HEK293 (cell line): ENCODE data around the gene PLEKHG2.
A peak's percentile ranks its signal among the peaks of the same experiment; 100 is the strongest.

Experiments used
- BCL11B ChIP-seq: fragments of 450-650 bp; formaldehyde crosslinking; IDR thresholded peaks from 2 replicates; pipeline ENCODE4 v1.5.1; 2016; ENCODE audit warnings: low read depth, missing biosample characterization, missing genetic modification characterization
- BCL6B ChIP-seq: fragments of 450-650 bp; formaldehyde crosslinking; IDR thresholded peaks from 2 replicates; pipeline ENCODE4 v1.5.1; 2017; ENCODE audit warnings: missing biosample characterization, missing genetic modification characterization
- EGR2 ChIP-seq: fragments of 450-650 bp; formaldehyde crosslinking; IDR thresholded peaks from 2 replicates; pipeline ENCODE4 v1.5.1; 2016; ENCODE audit warnings: low read depth, missing biosample characterization, missing genetic modification characterization
- GFI1B ChIP-seq: fragments of 450-650 bp; formaldehyde crosslinking; IDR thresholded peaks from 2 replicates; pipeline ENCODE4 v1.5.1; 2016; ENCODE audit warnings: missing biosample characterization, missing genetic modification characterization
- GLIS1 ChIP-seq: fragments of 450-650 bp; formaldehyde crosslinking; IDR thresholded peaks from 2 replicates; pipeline ENCODE4 v1.5.1; 2016; ENCODE audit warnings: missing biosample characterization, missing genetic modification characterization
- GLIS2 ChIP-seq: fragments of 450-650 bp; formaldehyde crosslinking; IDR thresholded peaks from 2 replicates; pipeline ENCODE4 v1.5.1; 2016; ENCODE audit warnings: missing biosample characterization, missing genetic modification characterization
- HOXA7 ChIP-seq: sonication (generic); formaldehyde crosslinking; IDR thresholded peaks from 2 replicates; pipeline ENCODE4 v1.8.1; 2022; ENCODE audit warnings: missing genetic modification reagents, borderline replicate concordance
- INSM2 ChIP-seq: fragments of 450-650 bp; formaldehyde crosslinking; IDR thresholded peaks from 2 replicates; pipeline ENCODE4 v1.5.1; 2016; ENCODE audit warnings: missing biosample characterization, missing genetic modification characterization
- KLF10 ChIP-seq: fragments of 450-650 bp; IDR thresholded peaks from 2 replicates; pipeline ENCODE4 v1.5.1; 2018; ENCODE audit warnings: missing biosample characterization, mild to moderate bottlenecking, missing genetic modification characterization
- MZF1 ChIP-seq: fragments of 450-650 bp; formaldehyde crosslinking; IDR thresholded peaks from 2 replicates; pipeline ENCODE4 v1.5.1; 2017; ENCODE audit warnings: missing biosample characterization, missing genetic modification characterization, borderline replicate concordance
- YY2 ChIP-seq: fragments of 450-650 bp; formaldehyde crosslinking; IDR thresholded peaks from 2 replicates; pipeline ENCODE4 v1.5.1; 2016; ENCODE audit warnings: missing biosample characterization, missing genetic modification characterization
- ZBTB8A ChIP-seq: fragments of 450-650 bp; formaldehyde crosslinking; IDR thresholded peaks from 2 replicates; pipeline ENCODE4 v1.5.1; 2016; ENCODE audit warnings: missing biosample characterization, missing genetic modification characterization
- ZNF10 ChIP-seq: fragments of 450-650 bp; formaldehyde crosslinking; IDR thresholded peaks from 2 replicates; pipeline ENCODE4 v1.5.1; 2017; ENCODE audit warnings: missing biosample characterization, missing genetic modification characterization
- ZNF138 ChIP-seq: fragments of 450-650 bp; formaldehyde crosslinking; IDR thresholded peaks from 2 replicates; pipeline ENCODE4 v1.5.1; 2016; ENCODE audit warnings: missing biosample characterization, missing genetic modification characterization, borderline replicate concordance
- ZNF19 ChIP-seq: fragments of 450-650 bp; formaldehyde crosslinking; IDR thresholded peaks from 2 replicates; pipeline ENCODE4; 2016; ENCODE audit warnings: missing biosample characterization, missing genetic modification characterization, low read depth
- ZNF223 ChIP-seq: fragments of 450-650 bp; formaldehyde crosslinking; IDR thresholded peaks from 2 replicates; pipeline ENCODE4 v1.5.1; 2016; ENCODE audit warnings: missing biosample characterization, missing genetic modification characterization
- ZNF24 ChIP-seq: fragments of 450-650 bp; formaldehyde crosslinking; IDR thresholded peaks from 2 replicates; pipeline ENCODE4 v1.5.1; 2016; ENCODE audit warnings: missing biosample characterization, missing genetic modification characterization
- ZNF26 ChIP-seq: fragments of 450-650 bp; formaldehyde crosslinking; IDR thresholded peaks from 2 replicates; pipeline ENCODE4 v1.5.1; 2016; ENCODE audit warnings: missing biosample characterization, missing genetic modification characterization
- ZNF274 ChIP-seq, 2 experiments: fragments of 200-500 bp in 1 of 2; fragments of 450-650 bp in 1 of 2; sonication (Bioruptor generic) in 1 of 2; formaldehyde crosslinking in 1 of 2; IDR thresholded peaks; 2 replicates each; pipeline versions ENCODE4 v1.5.1 to v1.6.1; 2014 to 2016; ENCODE audit warnings: borderline replicate concordance in 1 of 2, inconsistent platforms in 1 of 2, low read length in 1 of 2, missing biosample characterization in 1 of 2, missing genetic modification characterization in 1 of 2
- ZNF311 ChIP-seq: fragments of 450-650 bp; formaldehyde crosslinking; IDR thresholded peaks from 2 replicates; pipeline ENCODE4 v1.5.1; 2017; ENCODE audit warnings: missing biosample characterization, missing genetic modification characterization, borderline replicate concordance
- ZNF324 ChIP-seq: fragments of 450-650 bp; formaldehyde crosslinking; IDR thresholded peaks from 2 replicates; pipeline ENCODE4 v1.5.1; 2016; ENCODE audit warnings: missing biosample characterization, missing genetic modification characterization
- ZNF391 ChIP-seq: fragments of 450-650 bp; formaldehyde crosslinking; IDR thresholded peaks from 2 replicates; pipeline ENCODE4 v1.5.1; 2016; ENCODE audit warnings: low read depth, missing biosample characterization, missing genetic modification characterization, borderline replicate concordance
- ZNF394 ChIP-seq: fragments of 450-650 bp; formaldehyde crosslinking; IDR thresholded peaks from 2 replicates; pipeline ENCODE4 v1.5.1; 2016; ENCODE audit warnings: missing biosample characterization, missing genetic modification characterization, mild to moderate bottlenecking, moderate library complexity, borderline replicate concordance
- ZNF530 ChIP-seq: fragments of 450-650 bp; formaldehyde crosslinking; IDR thresholded peaks from 2 replicates; pipeline ENCODE4 v1.5.1; 2016; ENCODE audit warnings: low read depth, missing biosample characterization, missing genetic modification characterization
- ZNF549 ChIP-seq: fragments of 450-650 bp; IDR thresholded peaks from 2 replicates; pipeline ENCODE4 v1.5.1; 2018; ENCODE audit warnings: missing biosample characterization, missing genetic modification characterization, mild to moderate bottlenecking, inconsistent platforms, moderate library complexity
- ZNF580 ChIP-seq: fragments of 450-650 bp; formaldehyde crosslinking; IDR thresholded peaks from 2 replicates; pipeline ENCODE4 v1.5.1; 2016; ENCODE audit warnings: missing biosample characterization, missing genetic modification characterization
- ZNF624 ChIP-seq: fragments of 450-650 bp; formaldehyde crosslinking; IDR thresholded peaks from 2 replicates; pipeline ENCODE4 v1.5.1; 2017; ENCODE audit warnings: missing biosample characterization, missing genetic modification characterization
- ZNF660 ChIP-seq: fragments of 450-650 bp; IDR thresholded peaks from 2 replicates; pipeline ENCODE4 v1.5.1; 2018; ENCODE audit warnings: missing biosample characterization, mild to moderate bottlenecking, missing genetic modification characterization
- ZNF677 ChIP-seq: fragments of 450-650 bp; IDR thresholded peaks from 2 replicates; pipeline ENCODE4 v1.5.0; 2018; ENCODE audit warnings: missing biosample characterization, mild to moderate bottlenecking, missing genetic modification characterization, moderate library complexity
- ZNF692 ChIP-seq: fragments of 450-650 bp; formaldehyde crosslinking; IDR thresholded peaks from 2 replicates; pipeline ENCODE4 v1.5.1; 2016; ENCODE audit warnings: missing biosample characterization, missing genetic modification characterization
- ZNF707 ChIP-seq: fragments of 450-650 bp; formaldehyde crosslinking; IDR thresholded peaks from 2 replicates; pipeline ENCODE4 v1.5.1; 2016; ENCODE audit warnings: missing biosample characterization, missing genetic modification characterization
- ZSCAN5A ChIP-seq: fragments of 450-650 bp; formaldehyde crosslinking; IDR thresholded peaks from 2 replicates; pipeline ENCODE4 v1.5.1; 2016; ENCODE audit warnings: missing biosample characterization, missing genetic modification characterization

Gene PLEKHG2

GRCh38 chr19:39430675-39431593, 18.5 kb downstream of the PLEKHG2 start (continued):
- TF ChIP-seq INSM2 (tag by site-specific recombination) (peak; percentile 56), GLIS2 (tag by site-specific recombination) (peak; percentile 71), GFI1B (peak; percentile 92), ZNF692 (tag by site-specific recombination) (peak; percentile 75; the same call in 1 of the 2 replicates), ZNF549 (tag by site-specific recombination) (no peak), ZNF530 (no peak), ZNF391 (tag by site-specific recombination) (no peak), ZNF138 (tag by site-specific recombination) (no peak), ZNF394 (peak; percentile 41; the same call in 1 of the 2 replicates), ZNF311 (tag by site-specific recombination) (no peak), BCL11B (tag by site-specific recombination) (no peak), ZSCAN5A (no peak), MZF1 (tag by site-specific recombination) (peak; percentile 83; the same call in 1 of the 2 replicates), ZNF580 (no peak), ZNF677 (tag by site-specific recombination) (no peak), HOXA7 (CRISPR knock-in tag) (no peak), GLIS1 (tag by site-specific recombination) (peak; percentile 65), ZNF223 (no peak), ZNF26 (no peak), KLF10 (tag by site-specific recombination) (peak; percentile 54), BCL6B (tag by site-specific recombination) (no peak), ZBTB8A (tag by site-specific recombination) (peak; percentile 29; the same call in 1 of the 2 replicates), ZNF24 (tag by site-specific recombination) (peak; percentile 79; the same call in 1 of the 2 replicates), EGR2 (tag by site-specific recombination) (no peak), YY2 (tag by site-specific recombination) (no peak), ZNF707 (tag by site-specific recombination) (no peak), ZNF324 (tag by site-specific recombination) (peak; percentile 73), ZNF624 (no peak), ZNF10 (tag by site-specific recombination) (peak; percentile 71), ZNF660 (tag by site-specific recombination) (peak; percentile 88), ZNF274 (IDR thresholded peaks at IDR 0.05; ENCODE audit: low read length) (no peak), ZNF274 (tag by site-specific recombination; IDR thresholded peaks at IDR 0.05; ENCODE audit: borderline replicate concordance) (no peak), ZNF19 (tag by site-specific recombination) (no peak)
